Daoy (cell line): Measurements from ENCODE around the gene RRP1. TPM values are rescaled to one million over a fixed set of nuclear protein-coding genes. Genes with fewer than 3 reads are reported as not detected.

Source experiments
- DNase-seq: peaks from one replicate; pipeline ENCODE4 v3.0.0-alpha.2; 2015; ENCODE audit warnings: low read depth
- total RNA-seq: library from RNA; depleted of rRNA; stranded (reverse); fragments of >200 nt; shearing (Covaris generic); gene quantifications from 2 replicates; pipeline ENCODE4 v1.2.3, GENCODE V29; 2014

RRP1 gene
- total RNA-seq, 1 experiment from 2014 or later, result 56.5 TPM

DNA sequence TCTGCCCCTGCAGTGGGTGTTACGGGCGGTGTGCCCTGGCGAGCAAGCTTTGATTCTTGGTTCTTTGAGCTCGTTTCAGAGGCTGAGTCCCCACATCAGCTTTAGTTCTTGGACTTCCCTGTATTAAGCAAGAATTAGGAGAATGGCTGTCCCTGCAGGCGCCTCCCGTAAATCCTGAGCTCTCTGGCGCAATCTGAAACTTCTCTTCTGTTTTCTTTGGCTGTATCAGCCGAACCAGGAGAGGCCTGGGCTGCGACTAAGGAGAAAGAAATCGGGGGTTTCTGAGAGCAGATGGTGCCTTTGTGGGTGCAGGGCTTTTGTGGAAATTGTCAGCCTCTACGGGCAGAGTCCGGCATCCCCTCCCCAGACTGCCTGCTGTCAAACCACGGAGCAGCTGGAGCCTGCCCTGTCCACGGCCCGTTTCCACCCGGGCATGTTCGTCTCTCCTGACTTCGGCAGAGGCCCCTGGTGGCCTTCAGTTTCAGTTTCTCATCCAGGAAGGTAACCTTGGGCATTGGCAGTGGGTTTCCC is 31.2 kb upstream of the RRP1 start:
- peak; percentile 52 for DNase-seq

DNA sequence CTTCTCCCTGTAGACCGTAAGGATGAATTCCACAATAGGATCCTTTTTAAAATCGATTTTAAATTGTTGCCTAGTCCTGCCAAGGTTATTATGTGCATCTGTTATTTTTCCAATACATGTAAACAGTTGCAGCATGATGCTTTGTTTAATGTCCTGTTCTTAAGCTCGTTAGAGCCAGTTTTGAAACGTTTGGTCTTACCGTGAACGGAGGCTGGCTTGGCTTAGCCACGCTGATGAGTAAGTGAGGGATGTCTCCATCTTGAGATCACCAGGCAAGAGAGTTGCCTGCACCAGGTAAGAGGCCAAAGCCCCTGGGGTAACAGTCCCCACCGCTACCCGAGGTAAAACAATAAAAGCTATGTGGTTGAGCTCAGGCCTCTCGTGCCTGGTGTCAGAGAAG is 30.6 kb upstream of the RRP1 start:
- no peak for DNase-seq

DNA sequence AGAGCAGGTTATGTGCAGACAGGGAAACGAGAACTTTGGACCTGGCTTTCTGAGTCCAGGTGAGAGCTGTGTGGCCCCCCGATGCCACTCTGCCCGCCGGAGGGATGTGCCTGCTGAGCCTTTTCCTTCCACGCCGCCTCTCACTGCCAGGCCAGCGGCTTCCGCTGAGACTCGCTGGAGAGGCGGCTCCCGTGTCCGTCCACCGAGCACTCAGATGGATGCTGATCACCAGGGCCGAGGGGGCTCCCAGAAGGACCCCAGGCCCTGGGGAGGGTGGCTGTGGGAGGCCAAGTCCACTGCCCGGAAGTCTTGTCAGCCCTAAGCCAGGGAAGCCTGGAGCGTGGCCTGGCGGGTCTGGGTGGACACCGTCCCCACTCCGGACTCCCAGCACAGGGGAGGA is 29.7 kb upstream of the RRP1 start:
- no peak for DNase-seq

DNA sequence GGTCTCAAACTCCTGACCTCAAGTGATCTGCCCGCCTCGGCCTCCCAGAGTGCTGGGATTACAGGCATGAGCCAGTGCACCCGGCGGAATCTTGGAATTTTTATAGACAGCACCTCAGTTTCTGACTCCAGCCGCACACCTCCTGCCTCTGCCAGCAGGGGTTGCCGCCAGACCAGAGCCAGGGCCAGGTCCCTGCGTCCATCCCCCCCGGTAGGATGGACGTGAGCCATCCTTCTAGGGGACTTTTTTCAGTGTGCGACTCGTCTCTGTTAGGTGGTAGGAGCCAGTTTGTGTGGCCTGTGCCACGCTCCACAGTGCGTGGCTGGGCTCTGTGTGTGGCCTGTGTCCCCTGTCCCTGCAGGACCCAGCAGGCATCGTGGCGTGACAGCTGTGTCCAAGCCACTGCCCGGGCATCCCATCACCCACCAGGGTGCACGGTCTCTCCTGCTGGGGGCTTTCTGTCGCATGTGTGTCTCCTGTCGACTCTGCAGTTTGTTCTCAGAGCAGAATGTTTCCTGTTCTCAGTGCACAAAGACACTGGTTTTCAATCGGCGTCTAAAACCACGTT is 28.9 kb upstream of the RRP1 start:
- no peak for DNase-seq

DNA sequence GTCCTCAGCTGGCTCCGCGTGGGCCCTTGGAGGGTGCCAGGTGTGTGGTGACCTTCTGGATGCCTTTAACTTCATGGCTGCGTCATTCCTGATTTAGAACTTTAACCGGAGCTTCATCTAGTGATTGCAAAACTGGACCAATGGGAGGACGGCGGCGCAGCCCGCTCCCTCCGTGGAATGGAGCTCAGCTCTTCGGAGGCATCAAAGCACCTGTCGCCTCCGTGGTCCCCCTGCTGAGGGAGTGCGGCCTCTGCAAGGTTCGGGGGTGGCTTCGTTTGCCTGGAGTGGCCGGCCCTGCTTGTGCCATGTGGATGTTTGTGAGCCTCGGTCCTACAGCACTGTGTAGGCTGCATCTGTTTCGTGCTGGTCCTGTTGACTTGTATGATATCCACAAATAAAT is 27.5 kb upstream of the RRP1 start:
- no peak for DNase-seq

DNA sequence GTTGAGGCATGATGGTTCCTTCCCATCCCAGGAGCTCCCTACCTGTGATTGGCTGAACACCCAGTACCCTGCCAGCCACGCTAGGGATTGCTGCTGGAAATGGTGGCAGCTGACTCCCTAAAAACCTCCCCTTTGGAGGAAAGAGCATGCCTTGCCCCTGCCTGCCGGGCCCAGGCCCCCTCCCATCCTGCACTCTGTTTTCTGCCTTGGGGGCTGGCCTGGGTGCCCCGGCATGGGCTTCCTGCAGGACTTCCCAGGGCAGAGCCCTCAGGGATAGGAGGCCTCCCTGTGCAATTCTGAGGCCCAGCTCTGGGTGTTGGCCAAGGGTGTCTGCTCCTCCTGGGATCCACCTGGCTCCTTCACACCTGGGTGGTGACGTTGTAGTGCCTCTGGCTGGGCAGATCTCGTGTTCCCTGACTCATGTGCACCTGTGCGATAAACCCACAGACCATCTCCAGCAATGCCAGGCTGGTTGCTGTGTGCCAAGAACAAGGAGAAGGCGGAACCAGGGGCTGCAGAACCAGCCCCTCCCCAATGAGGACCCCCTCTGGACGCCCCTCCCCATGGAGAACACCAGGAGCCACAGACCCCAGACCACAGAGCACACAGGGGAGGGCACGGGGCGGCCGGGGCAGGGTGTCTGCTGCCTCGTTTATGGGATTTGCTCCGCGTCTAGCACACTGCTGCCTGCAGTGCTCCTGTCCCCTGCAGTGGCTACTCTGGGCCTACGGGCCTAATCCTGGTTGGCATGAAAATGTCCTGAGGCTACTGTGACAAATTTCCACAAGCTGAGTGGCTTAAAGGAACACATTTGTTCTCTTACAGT is 26.9 kb upstream of the RRP1 start:
- DNase-seq, result no peak

DNA sequence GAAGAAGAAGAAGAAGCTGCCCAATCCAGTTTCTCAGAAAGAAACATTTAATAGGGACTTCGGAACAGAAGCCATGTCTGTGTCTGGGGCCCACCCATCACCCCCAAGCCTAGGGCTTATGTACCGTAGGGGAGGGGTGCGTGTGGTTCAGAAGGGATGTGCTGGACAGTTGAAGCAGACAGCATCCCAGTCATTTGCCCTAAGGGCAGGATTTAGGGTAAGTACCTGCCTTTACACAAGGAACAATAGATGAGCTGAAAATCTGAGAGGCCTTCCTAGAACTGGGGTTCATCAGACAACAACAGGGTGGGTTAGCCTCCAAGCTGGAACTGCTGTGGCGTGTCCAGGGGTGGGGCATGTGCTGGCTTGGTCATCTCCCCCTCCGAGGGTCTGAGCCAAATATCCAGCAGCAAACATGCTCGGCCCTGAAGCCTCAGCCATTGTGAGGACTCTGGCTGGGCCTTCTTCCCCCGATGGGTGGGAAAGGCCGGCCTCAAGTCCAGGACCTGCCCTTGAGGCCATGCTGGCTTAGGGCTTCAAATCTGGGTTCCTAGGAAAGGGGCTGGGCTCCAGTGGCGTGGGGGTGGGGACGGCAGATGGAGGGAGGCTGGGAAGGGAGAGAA is 25.4 kb upstream of the RRP1 start:
- no peak for DNase-seq

DNA sequence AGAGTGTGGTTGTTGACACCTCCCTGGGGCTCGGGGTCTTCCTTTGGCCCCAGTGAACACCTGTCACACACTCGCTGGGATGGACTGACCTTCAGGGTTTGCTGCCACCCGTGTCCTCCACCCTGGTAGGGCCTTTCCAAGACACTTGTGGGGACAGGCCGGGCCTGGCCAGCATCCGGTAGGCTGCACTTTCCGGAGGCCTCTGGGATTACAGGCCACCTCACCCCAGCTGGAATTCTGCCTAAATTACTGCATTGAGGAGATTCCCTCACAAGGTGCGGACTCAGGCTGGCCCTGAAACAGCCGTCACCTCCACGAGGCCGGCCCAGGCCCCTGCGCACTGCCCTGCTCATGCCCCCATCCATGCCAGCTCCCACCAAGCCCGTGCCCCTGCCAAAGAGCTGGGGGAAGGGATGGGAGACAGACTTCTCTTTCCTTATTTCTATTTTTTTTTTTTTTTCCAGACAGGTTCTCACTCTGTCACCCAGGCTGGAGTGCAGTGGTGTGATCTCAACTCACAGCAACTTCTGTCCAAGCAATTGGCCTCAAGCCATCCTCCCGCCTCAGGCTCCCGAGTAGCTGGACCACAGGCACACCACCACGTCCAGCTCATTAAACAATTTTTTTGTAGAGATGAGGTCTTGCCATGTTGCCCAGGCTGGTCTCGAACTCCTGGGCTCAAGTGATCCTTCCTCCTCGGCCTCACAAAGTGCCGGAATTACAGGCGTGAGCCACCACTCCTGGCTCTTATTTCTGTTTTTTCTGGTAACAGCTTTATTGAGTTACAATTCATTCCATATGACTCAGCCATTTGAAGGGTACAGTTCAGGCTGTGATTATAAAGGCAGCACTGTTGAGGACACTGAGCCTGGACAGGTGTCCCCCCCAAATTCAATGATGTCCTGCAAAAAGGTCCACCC is 24.5 kb upstream of the RRP1 start:
- peak; percentile 48 for DNase-seq

DNA sequence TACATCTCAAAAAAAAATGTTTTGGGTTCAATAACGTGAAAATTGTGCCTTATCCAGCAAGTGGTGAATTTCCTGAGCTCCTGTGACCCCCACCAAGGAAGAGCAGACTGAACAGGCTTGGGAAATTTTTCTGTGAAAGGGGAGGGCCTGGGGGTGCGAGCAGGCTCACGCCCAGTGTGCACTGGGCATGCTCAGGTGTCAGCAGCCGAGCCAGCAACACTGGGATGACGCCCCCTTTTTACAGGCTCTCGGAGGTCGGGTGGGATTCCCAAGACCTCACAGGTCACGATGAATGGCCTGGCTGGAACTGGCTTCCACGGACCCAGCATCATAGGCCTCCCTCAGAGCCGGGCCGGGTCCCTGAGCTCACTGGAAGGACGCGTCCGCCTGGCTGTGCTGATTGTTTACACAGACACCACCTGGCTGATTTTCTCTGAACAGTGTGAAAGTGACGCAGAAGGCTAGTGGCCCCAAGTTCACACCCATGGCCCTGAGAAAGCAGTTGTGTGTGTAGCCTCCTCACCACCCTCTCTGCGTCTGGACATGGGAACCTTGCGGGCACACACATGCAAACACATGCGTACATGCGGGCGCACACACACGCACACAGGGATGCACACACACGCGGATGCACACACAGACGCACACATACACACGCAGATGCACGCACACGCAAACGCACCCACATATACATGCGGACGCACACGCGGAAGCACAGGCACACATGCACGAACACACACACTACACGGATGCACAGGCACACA is 22.5 kb upstream of the RRP1 start:
- DNase-seq, result no peak

DNA sequence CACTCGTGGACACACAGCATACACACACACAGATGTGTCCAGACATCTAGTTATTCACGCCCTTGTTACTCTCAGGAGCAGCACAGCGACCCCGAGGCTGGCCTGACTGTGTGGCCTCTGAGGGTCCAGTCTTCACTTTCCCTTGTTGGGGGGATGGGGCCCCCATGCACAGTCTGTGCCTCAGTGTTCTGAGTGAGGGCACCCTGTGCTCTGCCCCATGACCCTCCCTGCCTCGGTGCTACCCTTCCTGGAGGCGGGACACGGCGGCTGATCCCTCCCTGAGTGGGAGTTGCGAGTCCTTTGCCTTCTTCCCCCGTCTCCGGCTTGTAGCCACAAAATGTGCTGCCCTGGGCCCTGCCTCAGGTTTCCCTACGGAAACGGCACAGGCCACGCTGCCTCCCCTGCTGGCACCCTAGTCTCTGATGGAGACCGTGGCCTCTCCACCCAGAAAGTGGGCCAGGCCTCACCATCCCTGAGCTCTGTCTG is 21.8 kb upstream of the RRP1 start:
- DNase-seq, result no peak

DNA sequence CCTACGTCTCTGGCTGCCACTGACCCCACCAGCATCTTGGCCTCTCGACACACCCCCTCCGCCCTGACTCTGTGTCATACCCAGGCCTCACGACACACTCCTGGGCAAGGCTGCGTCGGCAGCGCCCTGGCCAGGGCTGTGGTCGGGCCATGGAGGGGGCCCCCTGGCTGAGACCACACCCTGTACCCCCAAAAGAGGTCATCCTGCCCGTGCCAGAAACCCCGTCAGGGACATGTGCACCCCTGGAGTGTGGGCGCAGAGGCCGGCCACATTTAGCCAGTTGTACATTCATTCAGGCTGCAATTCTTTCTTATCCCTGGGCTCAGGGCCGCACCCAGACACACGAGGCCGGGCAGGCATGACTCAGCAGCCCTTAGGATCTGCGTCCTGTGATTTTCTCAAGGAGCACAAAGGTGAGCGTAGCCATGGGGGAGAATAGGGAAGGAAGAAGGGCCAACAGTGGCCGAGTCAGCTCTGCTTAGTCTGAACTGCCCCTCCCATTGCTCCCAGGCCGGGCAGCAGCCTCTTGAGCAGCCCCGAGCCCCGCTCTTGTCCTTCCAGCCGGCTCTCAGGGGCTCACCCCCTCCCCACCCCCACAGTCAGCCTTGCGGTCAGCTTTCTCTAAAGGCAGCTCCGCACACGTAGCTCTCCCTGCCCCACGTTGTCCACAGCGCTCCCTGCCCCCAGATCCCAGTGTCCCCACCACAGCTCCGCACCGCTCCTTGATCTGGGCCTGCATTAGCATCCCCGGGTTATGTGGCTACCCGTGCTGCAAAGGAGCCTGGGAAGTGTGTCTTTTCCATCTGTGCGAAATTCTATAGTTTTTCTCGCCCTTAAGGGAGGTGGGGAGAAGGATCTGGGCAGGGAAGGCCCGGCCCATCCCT is 21.2 kb upstream of the RRP1 start:
- DNase-seq, result peak; percentile 95

DNA sequence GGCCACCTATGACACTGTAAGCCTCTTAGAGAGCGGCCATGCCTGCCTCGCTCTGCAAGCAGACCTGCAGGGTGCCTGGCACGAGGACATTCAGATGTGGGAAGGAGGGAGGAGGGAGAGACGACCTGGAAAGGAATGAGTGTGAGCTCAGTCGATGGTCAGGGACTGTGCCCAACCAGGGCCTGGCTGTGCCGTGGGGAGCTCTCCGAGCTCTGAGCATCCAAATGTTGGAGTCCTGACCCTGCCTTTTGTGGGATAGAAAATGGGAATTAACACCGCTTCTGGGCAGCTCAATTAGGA is 20.6 kb upstream of the RRP1 start:
- DNase-seq, result peak; percentile 28

DNA sequence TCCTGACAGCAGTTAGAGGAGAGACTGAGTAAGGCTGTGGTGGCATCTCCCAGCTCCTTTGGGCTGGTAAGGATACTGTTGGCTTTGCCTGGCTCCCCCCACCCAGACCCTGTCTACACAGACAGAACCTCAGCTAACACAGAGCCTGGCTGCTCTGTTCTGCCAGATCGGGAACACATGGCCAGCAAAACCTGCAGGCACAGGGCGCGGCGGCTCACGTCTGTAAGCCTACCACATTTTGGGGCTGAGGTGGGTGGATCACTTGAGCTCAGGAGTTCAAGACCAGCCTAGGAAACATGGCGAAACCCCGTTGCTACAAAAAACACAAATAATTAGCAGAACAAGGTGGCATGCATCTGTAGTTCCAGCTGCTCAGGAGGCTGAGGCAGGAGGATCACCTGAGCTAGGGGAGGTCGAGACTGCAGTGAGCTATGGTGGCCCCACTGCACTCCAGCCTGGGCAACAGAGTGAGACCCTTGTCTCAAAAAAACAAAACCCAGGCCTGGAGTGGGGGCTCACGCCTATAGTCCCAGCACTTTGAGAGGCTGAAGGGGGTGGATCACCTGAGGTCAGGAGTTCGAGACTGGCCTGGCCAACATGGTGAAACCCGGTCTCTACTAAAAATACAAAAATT is 19.9 kb upstream of the RRP1 start:
- no peak for DNase-seq

DNA sequence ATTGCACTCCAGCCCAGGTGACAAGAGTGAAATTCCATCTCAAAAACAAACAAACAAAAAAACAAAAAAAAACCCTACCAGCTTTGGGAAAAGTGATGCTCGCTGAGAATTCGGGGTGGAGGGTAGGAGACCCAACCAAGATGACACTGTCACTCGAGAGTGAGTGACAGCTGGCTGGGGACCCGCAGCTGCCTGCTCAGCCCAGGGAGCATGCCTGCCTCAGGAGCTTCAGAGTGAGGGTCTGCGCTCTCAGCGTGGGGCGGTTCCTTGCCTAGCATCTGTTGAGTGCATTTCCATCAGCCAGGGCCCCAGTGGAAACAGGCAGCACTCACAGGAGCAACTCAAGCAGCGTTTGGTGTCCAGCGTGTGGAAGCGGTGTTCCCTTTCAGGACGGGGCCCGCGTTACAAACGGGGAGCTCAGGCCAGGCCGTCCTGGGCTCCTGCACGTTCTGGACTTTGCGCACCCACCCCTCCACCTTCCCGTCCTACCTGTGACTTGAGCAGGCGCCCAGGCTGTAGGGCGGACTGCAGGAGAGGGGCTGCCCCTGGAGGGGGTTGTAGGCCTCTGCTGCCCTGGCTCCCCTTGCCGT is 19.2 kb upstream of the RRP1 start:
- no peak for DNase-seq

DNA sequence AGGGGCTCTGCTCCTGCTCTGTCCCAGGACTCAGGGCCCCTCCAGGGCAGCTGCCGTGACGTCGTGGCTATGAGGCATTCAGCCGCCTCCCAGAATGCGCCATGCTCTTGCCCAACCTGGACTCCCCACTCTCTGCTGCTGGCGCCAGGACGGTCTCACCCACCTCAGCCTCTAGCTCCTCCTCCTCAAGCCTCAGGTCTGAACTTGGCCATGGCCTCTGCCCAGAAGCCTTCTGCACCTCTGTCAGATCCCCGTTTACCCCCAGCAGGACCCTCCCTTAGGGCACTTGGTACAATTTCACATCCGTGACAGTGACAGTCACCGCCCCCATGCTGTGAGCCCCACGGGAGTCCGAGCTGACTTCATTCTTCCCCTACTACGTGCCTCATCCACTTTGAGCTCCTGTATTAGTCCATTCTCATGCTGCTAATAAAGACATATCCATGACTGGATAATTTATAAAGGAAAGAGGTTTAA is 18.1 kb upstream of the RRP1 start:
- peak; percentile 38 for DNase-seq

DNA sequence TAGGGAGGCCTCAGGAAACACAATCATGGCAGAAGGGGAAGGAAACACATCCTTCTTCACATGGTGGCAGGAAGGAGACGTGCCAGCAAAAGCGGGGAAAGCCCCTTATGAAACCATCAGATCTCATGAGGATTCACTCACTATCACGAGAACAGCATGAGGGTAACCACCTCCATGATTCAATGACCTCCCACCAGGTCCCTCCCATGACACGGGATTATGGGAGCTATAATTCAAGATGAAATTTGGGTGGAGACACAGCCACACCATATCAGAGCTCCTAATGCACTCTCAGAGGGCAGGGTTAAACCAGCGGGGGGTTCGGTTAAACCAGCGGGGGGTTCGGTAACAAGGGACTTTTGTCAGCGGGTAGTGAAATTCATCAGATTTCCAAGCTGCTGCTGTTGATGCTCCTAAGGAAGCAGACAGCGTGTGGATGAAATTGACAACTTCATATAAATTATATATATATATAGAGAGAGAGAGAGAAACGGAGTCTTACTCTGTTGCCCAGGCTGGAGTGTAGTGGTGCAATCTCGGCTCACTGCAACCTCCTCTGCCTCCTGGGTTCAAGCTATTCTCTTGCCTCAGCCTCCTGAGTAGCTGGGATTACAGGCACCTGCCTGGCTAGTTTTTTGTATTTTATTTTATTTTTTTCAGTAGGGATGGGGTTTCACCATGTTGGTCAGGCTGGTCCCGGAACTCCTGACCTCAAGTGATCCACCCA is 17.5 kb upstream of the RRP1 start:
- DNase-seq, result peak; percentile 71

DNA sequence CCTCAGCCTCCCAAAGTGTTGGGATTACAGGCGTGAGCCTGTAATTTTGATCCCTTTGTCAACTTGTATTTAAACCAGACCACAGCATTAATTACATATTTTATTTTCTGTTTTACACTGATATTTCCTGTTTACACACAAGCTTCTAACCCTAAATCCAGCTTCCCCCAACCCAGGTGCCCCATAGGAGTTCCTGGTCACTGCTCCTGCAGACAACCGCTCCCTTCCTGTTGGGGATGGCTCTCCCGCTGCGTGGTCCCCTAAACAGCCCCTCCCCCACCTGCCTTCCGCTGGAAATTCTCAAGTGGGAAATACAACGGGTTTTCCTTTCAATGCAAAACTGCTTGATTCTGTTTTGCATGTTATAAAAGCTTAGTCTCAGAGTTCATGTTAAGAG is 17.0 kb upstream of the RRP1 start:
- DNase-seq, result no peak

DNA sequence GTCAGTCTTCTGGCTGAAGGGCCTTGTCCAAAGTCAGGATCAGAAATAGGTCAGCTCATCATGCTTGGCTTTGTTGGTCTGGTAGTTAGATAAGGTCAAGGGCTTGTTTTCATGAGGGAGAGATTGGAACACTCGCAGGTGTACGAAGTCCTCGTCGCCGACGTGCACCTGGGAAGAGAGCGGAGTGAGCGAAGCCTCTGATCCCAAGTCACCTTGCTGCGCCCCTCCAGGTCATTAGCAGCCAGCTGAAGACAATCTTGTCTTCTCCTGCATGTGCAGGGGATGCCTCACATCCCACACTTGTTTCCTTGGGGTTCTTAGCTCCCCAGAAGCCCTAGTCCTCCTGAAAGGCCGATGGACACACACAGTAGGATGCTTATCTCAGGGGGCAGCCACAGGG is 15.2 kb upstream of the RRP1 start:
- DNase-seq, result no peak
